Esophagus muscularis mucosa (tissue), 4 donors: ENCODE data around the gene MAP7D1. TPM values are rescaled to one million over a fixed set of nuclear protein-coding genes. Genes with fewer than 3 reads are reported as not detected.

Experiments used
- DNase-seq: peaks from one replicate; pipeline ENCODE4 v3.0.0-alpha.2; 2017; ENCODE audit errors: extremely low spot score
- H3K27ac ChIP-seq, 4 donors: fragments of 200-600 bp; sonication (generic); replicated peaks in 1 of 4; 1 replicate in 3 of 4; 2 replicates in 1 of 4; pipeline ENCODE4 v1.5.1; 2016 to 2019; ENCODE audit warnings: mild to moderate bottlenecking in 1 of 4
- H3K27me3 ChIP-seq, 4 donors: fragments of 200-600 bp; sonication (generic); one replicate each; pipeline versions ENCODE4 v1.5.1 to v1.6.0; 2016 to 2019
- H3K36me3 ChIP-seq, 4 donors: fragments of 200-600 bp; sonication (generic); one replicate each; pipeline ENCODE4 v1.5.1; 2016 to 2019
- H3K4me1 ChIP-seq, 4 donors: fragments of 200-600 bp; sonication (generic); one replicate each; pipeline ENCODE4 v1.5.1; 2016 to 2019
- H3K4me3 ChIP-seq, 4 donors: fragments of 200-600 bp; sonication (generic); 1 replicate in 2 of 4; 2 replicates in 2 of 4; pipeline ENCODE4 v1.5.1; 2016 to 2019; ENCODE audit warnings: mild to moderate bottlenecking in 4 of 4, moderate library complexity in 1 of 4
- H3K9me3 ChIP-seq, 4 donors: fragments of 200-600 bp; sonication (generic); 1 replicate in 3 of 4; 2 replicates in 1 of 4; pipeline ENCODE4 v1.5.1; 2016 to 2019
- EP300 ChIP-seq: sonication (generic); formaldehyde crosslinking; IDR thresholded peaks from one replicate; pipeline ENCODE4 v1.6.1; 2017; ENCODE audit warnings: antibody characterized with exemption
- POLR2A ChIP-seq: fragments of 450-650 bp; IDR thresholded peaks from one replicate; pipeline ENCODE4 v1.6.1; 2017; ENCODE audit warnings: antibody characterized with exemption, moderate library complexity, mild to moderate bottlenecking, low read depth
- POLR2AphosphoS5 ChIP-seq, 2 donors: sonication (generic); formaldehyde crosslinking; IDR thresholded peaks; one replicate each; pipeline ENCODE4 v1.6.1; 2017; ENCODE audit warnings: antibody characterized with exemption in 2 of 2
- WGBS: methylation state at CpG from one replicate; pipeline ENCODE4 v1.1.5; 2018; 5-methylcytosine and 5-hydroxymethylcytosine counted together
- intact Hi-C: fragments of 100-400 bp; cut with DNase I; formaldehyde crosslinking; loops from one replicate; pipeline ENCODE4 v1.15.1; 2023
- total RNA-seq, 4 donors: library from RNA; depleted of rRNA; stranded (reverse); fragments of >200 nt; gene quantifications; one replicate each; pipeline versions ENCODE4 v1.1.0 to v1.2.1, GENCODE V29; 2016
- TF ChIP-seq, protein P1 (sequence below), 3 experiments: fragments of 200-600 bp in 2 of 3; fragments of 450-650 bp in 1 of 3; sonication (generic) in 2 of 3; IDR thresholded peaks; one replicate each; pipeline ENCODE4 v1.5.1; 2017 to 2019; ENCODE audit warnings: antibody characterized with exemption in 3 of 3, mild to moderate bottlenecking in 2 of 3, moderate library complexity in 1 of 3

MAP7D1 gene
- total RNA-seq, 4 donors from 2014 or later: 162 to 263 (median 225) TPM

DNA sequence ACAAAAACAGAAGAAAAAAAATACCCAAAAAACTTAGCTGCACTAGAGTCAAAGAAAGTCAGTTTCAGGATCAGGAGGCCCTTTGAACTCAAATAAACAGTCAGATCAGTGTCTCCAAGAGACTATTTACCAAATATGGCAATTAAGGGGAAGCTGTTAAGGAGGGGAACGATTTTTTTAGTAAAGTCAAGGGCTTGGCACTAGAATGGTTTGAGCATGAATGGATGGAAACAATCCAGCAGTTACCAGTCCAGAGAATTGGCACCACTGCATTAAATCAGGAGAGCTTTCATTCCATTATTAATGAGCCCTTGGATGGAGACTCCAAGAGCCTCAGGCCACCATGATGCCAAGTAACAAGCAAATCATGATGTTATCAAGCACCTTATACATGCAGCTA lies 13.8 kb upstream of the MAP7D1 start:
- intact Hi-C loops: no loop called here
- TF ChIP-seq POLR2A (no peak), EP300 (no peak), POLR2AphosphoS5 (IDR thresholded peaks at IDR 0.05) (no peak)
- TF ChIP-seq, protein P1, sequence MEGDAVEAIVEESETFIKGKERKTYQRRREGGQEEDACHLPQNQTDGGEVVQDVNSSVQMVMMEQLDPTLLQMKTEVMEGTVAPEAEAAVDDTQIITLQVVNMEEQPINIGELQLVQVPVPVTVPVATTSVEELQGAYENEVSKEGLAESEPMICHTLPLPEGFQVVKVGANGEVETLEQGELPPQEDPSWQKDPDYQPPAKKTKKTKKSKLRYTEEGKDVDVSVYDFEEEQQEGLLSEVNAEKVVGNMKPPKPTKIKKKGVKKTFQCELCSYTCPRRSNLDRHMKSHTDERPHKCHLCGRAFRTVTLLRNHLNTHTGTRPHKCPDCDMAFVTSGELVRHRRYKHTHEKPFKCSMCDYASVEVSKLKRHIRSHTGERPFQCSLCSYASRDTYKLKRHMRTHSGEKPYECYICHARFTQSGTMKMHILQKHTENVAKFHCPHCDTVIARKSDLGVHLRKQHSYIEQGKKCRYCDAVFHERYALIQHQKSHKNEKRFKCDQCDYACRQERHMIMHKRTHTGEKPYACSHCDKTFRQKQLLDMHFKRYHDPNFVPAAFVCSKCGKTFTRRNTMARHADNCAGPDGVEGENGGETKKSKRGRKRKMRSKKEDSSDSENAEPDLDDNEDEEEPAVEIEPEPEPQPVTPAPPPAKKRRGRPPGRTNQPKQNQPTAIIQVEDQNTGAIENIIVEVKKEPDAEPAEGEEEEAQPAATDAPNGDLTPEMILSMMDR (IDR thresholded peaks at IDR 0.05): no peak
- DNase-seq: no peak
- Histone ChIP-seq H3K4me1 (peaks cover 18 to 60% (median 48%) of the 10 kb centered on the region in 4 donors), H3K27me3 (no peaks in the 10 kb centered on the region), H3K9me3 (no peaks in the 10 kb centered on the region), H3K36me3 (peaks cover 12 to 36% (median 29%) of the 10 kb centered on the region in 4 donors), H3K27ac (peak overlapping the region in 2 of 4 donors; percentile 1 to 64), H3K4me3 (no peak overlapping the region)
- 37% methylated on average over 1 of the region's 1 CpG for WGBS

DNA sequence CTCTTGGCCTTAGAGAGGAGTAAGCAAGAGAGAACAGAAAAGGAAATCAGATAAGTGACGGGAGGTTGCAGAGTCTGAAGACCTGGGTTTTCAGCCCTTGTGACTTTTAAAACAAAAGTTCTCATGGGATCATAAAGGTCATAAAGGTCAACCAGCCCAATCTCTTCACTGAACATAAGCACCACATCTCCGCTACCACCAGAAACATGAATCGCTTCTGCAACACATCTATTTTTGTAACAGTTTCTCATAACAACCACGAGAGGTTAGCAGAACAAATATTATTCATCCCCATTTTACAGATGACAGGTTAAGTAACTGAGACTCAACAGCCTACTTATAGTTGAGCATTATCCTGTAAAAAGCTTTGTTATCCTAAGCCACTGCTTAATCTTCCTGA lies 12.5 kb upstream of the MAP7D1 start:
- Histone ChIP-seq H3K27me3 (no peaks in the 10 kb centered on the region), H3K27ac (peak overlapping the region in 1 of 4 donors; percentile 18), H3K4me3 (no peak overlapping the region), H3K9me3 (no peaks in the 10 kb centered on the region), H3K36me3 (peaks cover 7 to 27% (median 16%) of the 10 kb centered on the region in 4 donors), H3K4me1 (peaks cover 25 to 60% (median 54%) of the 10 kb centered on the region in 4 donors)
- DNase-seq: no peak
- intact Hi-C loops: no loop called here
- TF ChIP-seq, protein P1 (IDR thresholded peaks at IDR 0.05): no peak
- no peak for TF ChIP-seq EP300
- no peak for TF ChIP-seq POLR2AphosphoS5 (IDR thresholded peaks at IDR 0.05)
- no peak for TF ChIP-seq POLR2A
- WGBS: 83% methylated on average over 4 of the region's 4 CpGs

DNA sequence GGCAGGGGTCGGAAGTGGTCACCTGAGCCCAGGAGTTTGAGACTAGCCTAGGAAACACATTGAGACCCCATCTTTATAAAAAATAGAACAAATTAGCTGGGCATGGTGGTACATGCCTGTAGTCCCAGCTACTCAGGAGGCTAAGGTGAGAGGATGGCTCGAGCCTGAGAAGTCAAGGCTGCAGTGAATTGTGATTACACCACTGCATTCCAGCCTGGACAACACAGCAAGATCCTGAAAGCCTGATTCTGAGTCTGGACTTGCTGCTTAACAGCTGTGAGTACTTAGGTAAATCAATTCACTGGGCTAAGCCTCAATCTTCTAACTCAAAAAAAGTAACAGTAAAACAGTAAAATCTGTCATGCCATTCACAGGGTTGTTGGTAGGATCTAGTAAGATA lies 11.5 kb upstream of the MAP7D1 start:
- no peak for DNase-seq
- TF ChIP-seq POLR2AphosphoS5 (IDR thresholded peaks at IDR 0.05) (no peak), POLR2A (no peak), EP300 (no peak)
- TF ChIP-seq, protein P1 (IDR thresholded peaks at IDR 0.05): no peak
- no peak overlapping the region for H3K4me3 ChIP-seq
- 88% methylated on average over 2 of the region's 2 CpGs for WGBS
- H3K9me3 ChIP-seq: no peaks in the 10 kb centered on the region
- intact Hi-C loops: no loop called here
- H3K4me1 ChIP-seq: peaks cover 27 to 61% (median 57%) of the 10 kb centered on the region in 4 donors
- no peak overlapping the region for H3K27ac ChIP-seq
- no peaks in the 10 kb centered on the region for H3K27me3 ChIP-seq
- peaks cover 0 to 19% (median 8%) of the 10 kb centered on the region in 4 donors for H3K36me3 ChIP-seq

DNA sequence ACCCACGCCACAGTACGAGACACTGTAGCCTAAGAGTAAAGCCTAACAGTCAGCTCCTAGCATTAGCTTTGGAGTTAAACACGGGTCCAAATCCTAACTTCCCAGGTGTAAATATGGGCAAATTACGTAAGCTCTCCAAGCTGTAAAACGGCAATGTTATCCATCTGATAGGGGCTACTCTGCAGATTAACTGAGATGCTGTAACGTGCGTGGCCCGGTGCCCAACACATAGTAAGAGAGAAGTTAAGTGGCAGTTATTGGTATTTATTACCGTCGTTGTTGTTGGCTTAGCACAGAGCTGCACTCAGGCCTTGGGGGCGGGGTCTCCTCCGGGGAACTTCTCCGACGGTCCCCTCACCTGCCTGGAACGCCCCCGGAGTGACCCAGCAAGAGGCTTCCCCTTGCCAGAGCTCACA lies 7.1 kb upstream of the MAP7D1 start:
- WGBS: 2% methylated on average over 14 of the region's 16 CpGs
- H3K4me1 ChIP-seq: peaks cover 42 to 65% (median 60%) of the 10 kb centered on the region in 4 donors

More for the DNA sequence above, 7.1 kb upstream of the MAP7D1 start:
- intact Hi-C loops: loop anchor here (2.0 to 5.0 kb wide), 2 partner anchors 40 to 138 kb away; no protein-coding TSS in a partner anchor
- H3K4me3 ChIP-seq: peak overlapping the region; percentile 71 to 87 (median 84)
- no peaks in the 10 kb centered on the region for H3K9me3 ChIP-seq
- H3K36me3 ChIP-seq: peaks cover 0 to 11% (median 0%) of the 10 kb centered on the region in 4 donors
- DNase-seq: no peak
- H3K27me3 ChIP-seq: no peaks in the 10 kb centered on the region
- no peak for TF ChIP-seq POLR2A
- TF ChIP-seq, protein P1 (IDR thresholded peaks at IDR 0.05): no peak
- peak overlapping the region; percentile 93 to 98 (median 96) for H3K27ac ChIP-seq
